ENCODE measurements around the gene MCF2L.

The MCF2L gene

GRCh38 chr13:113145911-113146598 is 177.0 kb downstream of the MCF2L start:
- no peak for DNase-seq (ENCODE audit: low read depth)
- H3K4me3 ChIP-seq (ENCODE audit: low read length): no peak overlapping the region
- no peak for TF ChIP-seq CTCF (IDR thresholded peaks at IDR 0.05; ENCODE audit: insufficient read depth, low read depth, low read length, missing control alignments)

- H3K4me3 ChIP-seq (ENCODE audit: low read length): no peak overlapping the region
- TF ChIP-seq CTCF (IDR thresholded peaks at IDR 0.05; ENCODE audit: insufficient read depth, low read depth, low read length, missing control alignments): no peak
- no peak for DNase-seq (ENCODE audit: low read depth)
These were observed 177.7 kb downstream of the MCF2L start for GRCh38 chr13:113146750-113147149.

GRCh38 chr13:113147206-113147605 is 178.2 kb downstream of the MCF2L start:
- no peak for DNase-seq (ENCODE audit: low read depth)
- no peak overlapping the region for H3K4me3 ChIP-seq (ENCODE audit: low read length)
- TF ChIP-seq CTCF (IDR thresholded peaks at IDR 0.05; ENCODE audit: insufficient read depth, low read depth, low read length, missing control alignments): no peak

GRCh38 chr13:113148407-113148806 is 179.4 kb downstream of the MCF2L start:
- no peak for TF ChIP-seq CTCF (IDR thresholded peaks at IDR 0.05; ENCODE audit: insufficient read depth, low read depth, low read length, missing control alignments)
- no peak overlapping the region for H3K4me3 ChIP-seq (ENCODE audit: low read length)
- no peak for DNase-seq (ENCODE audit: low read depth)

- DNase-seq (ENCODE audit: low read depth): no peak
- no peak for TF ChIP-seq CTCF (IDR thresholded peaks at IDR 0.05; ENCODE audit: insufficient read depth, low read depth, low read length, missing control alignments)
- H3K4me3 ChIP-seq (ENCODE audit: low read length): no peak overlapping the region
These were observed 180.0 kb downstream of the MCF2L start for GRCh38 chr13:113148940-113149503.

All from epithelial cell of esophagus (primary cell).